Left renal pelvis (tissue), 4 donors: ENCODE data around the gene HOXC13. TPM values are rescaled to one million over a fixed set of nuclear protein-coding genes. Genes with fewer than 3 reads are reported as not detected.

Experiments used
- DNase-seq, 4 donors: peaks; one replicate each; pipeline ENCODE4 v3.0.0-alpha.2; 2013; ENCODE audit warnings: low read depth in 4 of 4, low spot score in 3 of 4
- polyA plus RNA-seq, 4 donors: library from polyadenylated mRNA; unstranded; fragments of 120-200 nt; gene quantifications; one replicate each; pipeline ENCODE4 v1.2.1, GENCODE V29; 2013; ENCODE audit not compliant: insufficient read length in 4 of 4

Gene HOXC13
- polyA plus RNA-seq, 4 donors, result not detected

GRCh38 chr12:53939141-53940108, 794 bp downstream of the HOXC13 start:
- no peak for DNase-seq

- DNase-seq, result no peak
Measured at GRCh38 chr12:53940443-53941014, 1.9 kb downstream of the HOXC13 start.

GRCh38 chr12:53941187-53941586, 2.6 kb downstream of the HOXC13 start:
- DNase-seq, result no peak

GRCh38 chr12:53941750-53942149, 3.1 kb downstream of the HOXC13 start:
- DNase-seq, result no peak

GRCh38 chr12:53942467-53942997, 3.9 kb downstream of the HOXC13 start:
- no peak for DNase-seq

GRCh38 chr12:53944209-53944608, 5.6 kb downstream of the HOXC13 start:
- DNase-seq, result no peak

GRCh38 chr12:53944907-53945847, 6.5 kb downstream of the HOXC13 start:
- DNase-seq, result no peak

- no peak for DNase-seq
Measured at GRCh38 chr12:53947743-53948142, 9.1 kb downstream of the HOXC13 start.

GRCh38 chr12:53948650-53949593, 10.3 kb downstream of the HOXC13 start:
- DNase-seq, result no peak

- no peak for DNase-seq
Measured at GRCh38 chr12:53949631-53950436, 11.2 kb downstream of the HOXC13 start.

GRCh38 chr12:53950437-53950773, 11.8 kb downstream of the HOXC13 start:
- DNase-seq, result no peak

GRCh38 chr12:53950789-53951576, 12.4 kb downstream of the HOXC13 start:
- DNase-seq, result no peak

- no peak for DNase-seq
Measured at GRCh38 chr12:53951577-53952334, 13.1 kb downstream of the HOXC13 start.

- no peak for DNase-seq
Measured at GRCh38 chr12:53952335-53952694, 13.7 kb downstream of the HOXC13 start.

GRCh38 chr12:53952871-53953734, 14.5 kb downstream of the HOXC13 start:
- DNase-seq, result no peak
